Thymus (tissue), 11 donors: ENCODE measurements around the gene RAD17. TPM values are rescaled to one million over a fixed set of nuclear protein-coding genes. Genes with fewer than 3 reads are reported as not detected.
"Not testable (repeated sequence)": the region's sequence is repeated elsewhere in the genome, so short reads cannot be mapped to it uniquely, and the experiment has no call there.

Source experiments
- DNase-seq, 9 donors: peaks; one replicate each; pipeline ENCODE4 v3.0.0-alpha.2; 2013; ENCODE audit warnings: low spot score in 9 of 9, low read depth in 6 of 9, missing footprints in 1 of 9
- H3K27ac ChIP-seq, 2 donors: one replicate each; pipeline ENCODE4 v1.5.1; 2013; ENCODE audit warnings: control low read depth in 1 of 2, low read depth in 1 of 2, low read length in 1 of 2, mild to moderate bottlenecking in 1 of 2, moderate library complexity in 1 of 2
- H3K27me3 ChIP-seq, 2 donors: one replicate each; pipeline ENCODE4 v1.5.1; 2013; ENCODE audit warnings: low read length in 1 of 2; ENCODE audit not compliant: control insufficient read depth in 2 of 2, insufficient read depth in 1 of 2
- H3K36me3 ChIP-seq, 2 donors: one replicate each; pipeline ENCODE4 v1.5.1; 2013; ENCODE audit warnings: low read length in 1 of 2, mild to moderate bottlenecking in 1 of 2, moderate library complexity in 1 of 2; ENCODE audit not compliant: control insufficient read depth in 2 of 2, insufficient read depth in 2 of 2
- H3K4me1 ChIP-seq, 2 donors: one replicate each; pipeline ENCODE4 v1.5.1; 2013; ENCODE audit warnings: low read length in 2 of 2; ENCODE audit not compliant: control insufficient read depth in 2 of 2, insufficient read depth in 2 of 2
- H3K4me3 ChIP-seq, 2 donors: one replicate each; pipeline ENCODE4 v1.5.1; 2013; ENCODE audit warnings: low read length in 2 of 2, control low read depth in 1 of 2, mild to moderate bottlenecking in 1 of 2
- H3K9me3 ChIP-seq, 2 donors: one replicate each; pipeline ENCODE4 v1.5.1; 2013; ENCODE audit warnings: low read length in 1 of 2, mild to moderate bottlenecking in 1 of 2; ENCODE audit not compliant: control insufficient read depth in 2 of 2, insufficient read depth in 1 of 2
- WGBS: extraction: QIAGEN DNeasy Blood & Tissue Kit; methylation state at CpG from one replicate; pipeline ENCODE4 v1.1.7; 2013; 5-methylcytosine and 5-hydroxymethylcytosine counted together
- polyA plus RNA-seq: library from polyadenylated mRNA; stranded (reverse); fragments of 200-250 nt; gene quantifications from one replicate; pipeline ENCODE4 v1.2.3, GENCODE V29; 2013
- total RNA-seq: library from RNA; stranded (reverse); fragments of 120-200 nt; gene quantifications from one replicate; pipeline ENCODE4 v1.2.4, GENCODE V29; 2013
- donor health status: healthy.

Gene RAD17
- total and polyA plus RNA-seq, 2 donors = 23.8 to 28.3 TPM

DNA sequence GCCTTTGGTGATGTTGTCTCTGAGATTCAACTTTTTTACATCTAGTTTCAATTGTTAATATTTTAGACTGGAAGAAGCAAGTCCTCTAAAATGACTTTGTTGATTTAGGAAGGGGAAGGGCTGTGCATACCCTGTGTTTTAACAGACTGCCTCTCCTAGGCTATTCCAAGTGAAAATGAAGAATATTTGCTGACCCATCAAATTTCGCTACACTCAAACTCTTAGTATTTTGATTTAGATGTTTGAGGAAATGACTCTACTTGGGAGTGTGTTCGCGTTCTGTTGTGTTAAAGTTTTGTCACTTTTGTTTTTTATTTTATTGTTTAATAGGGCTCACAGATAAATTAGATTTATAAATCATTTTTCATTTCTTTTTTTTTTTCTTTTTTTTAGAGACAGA is 48.9 kb downstream of the RAD17 start:
- peaks cover 4 to 6% of the 10 kb centered on the region in 2 donors for H3K4me1 ChIP-seq
- no peaks in the 10 kb centered on the region for H3K9me3 ChIP-seq
- no peak overlapping the region for H3K4me3 ChIP-seq
- 97% methylated on average over 3 of the region's 3 CpGs for WGBS
- DNase-seq = no peak
- no peaks in the 10 kb centered on the region for H3K36me3 ChIP-seq
- no peak overlapping the region for H3K27ac ChIP-seq
- peaks cover 0 to 13% of the 10 kb centered on the region in 2 donors for H3K27me3 ChIP-seq

DNA sequence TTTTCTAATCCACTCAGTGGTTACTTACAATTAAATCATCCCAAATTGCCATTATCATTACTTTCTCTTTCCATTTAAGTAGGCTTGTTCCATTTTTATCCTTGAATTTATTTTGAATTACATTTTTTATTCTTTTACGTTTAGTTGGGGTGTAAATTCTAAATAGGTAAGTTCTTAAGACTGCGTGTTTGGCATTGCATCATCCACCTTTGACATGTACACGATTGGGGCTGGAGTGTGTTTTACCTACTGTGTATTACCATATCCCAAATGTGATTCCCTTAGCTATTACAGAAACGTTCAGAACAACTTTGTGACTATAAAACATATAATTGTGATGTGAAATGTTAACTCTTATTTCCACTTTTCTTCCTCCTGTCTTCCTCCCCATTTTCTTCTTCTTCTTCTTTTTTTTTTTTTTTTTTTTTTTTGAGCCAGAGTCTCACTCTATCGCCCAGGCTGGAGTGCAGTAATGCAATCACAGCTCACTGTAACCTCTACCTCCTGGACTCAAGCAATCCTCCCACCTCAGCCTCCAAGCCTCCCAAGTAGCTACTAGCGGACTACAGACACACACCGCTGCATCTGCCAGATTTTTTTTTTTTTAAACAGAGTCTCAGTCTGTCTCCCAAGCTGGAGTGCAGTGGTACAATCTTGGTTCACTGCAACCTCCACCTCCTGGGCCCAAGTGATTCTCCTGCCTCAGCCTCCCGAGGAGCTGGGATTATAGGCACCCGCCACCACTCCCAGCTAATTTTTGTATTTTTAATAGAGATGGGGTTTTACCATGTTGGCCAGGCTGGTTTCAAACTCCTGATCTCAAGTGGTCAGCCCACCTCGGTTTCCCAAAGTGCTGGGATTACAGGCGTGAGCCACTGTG is 62.0 kb downstream of the RAD17 start:
- Histone ChIP-seq H3K4me3 (no peak overlapping the region), H3K27ac (no peak overlapping the region), H3K36me3 (no peaks in the 10 kb centered on the region), H3K9me3 (no peaks in the 10 kb centered on the region), H3K4me1 (no peaks in the 10 kb centered on the region), H3K27me3 (no peaks in the 10 kb centered on the region)
- WGBS = 93% methylated on average over 11 of the region's 11 CpGs
- no peak for DNase-seq

DNA sequence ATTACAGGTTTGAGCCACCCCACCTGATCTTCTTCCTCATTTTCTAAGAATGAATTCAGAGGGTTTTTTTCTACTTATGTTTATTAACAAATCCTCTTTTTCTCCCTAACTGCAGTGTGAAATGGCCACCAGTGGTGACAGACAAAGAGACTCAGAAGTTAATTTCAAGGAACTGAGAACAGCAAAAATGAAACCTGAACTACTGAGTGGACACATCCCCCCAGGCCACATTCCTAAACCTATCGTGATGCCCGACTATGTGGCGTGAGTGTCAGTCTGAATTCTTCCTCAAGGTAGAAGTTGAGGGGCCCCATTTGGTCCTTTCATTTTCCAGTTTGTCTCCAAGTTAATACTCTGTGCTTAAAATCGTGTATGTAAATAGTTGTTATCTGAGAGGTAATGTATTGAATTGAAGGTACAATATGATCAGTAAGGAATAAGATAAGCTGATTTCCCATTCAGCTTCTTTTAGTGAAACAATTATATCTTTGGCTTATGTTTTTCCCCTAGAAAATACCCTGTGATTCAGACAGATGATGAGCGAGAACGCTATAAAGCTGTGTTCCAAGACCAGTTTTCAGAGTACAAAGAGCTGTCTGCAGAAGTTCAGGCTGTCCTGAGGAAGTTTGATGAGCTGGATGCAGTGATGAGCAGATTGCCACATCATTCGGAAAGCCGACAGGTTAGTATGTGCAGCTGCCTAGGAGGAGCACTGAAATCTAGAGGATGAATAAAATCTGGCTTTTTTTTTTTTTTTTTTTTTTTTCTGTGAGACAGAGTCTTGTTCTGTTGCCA is 63.0 kb downstream of the RAD17 start:
- Histone ChIP-seq H3K36me3 (no peaks in the 10 kb centered on the region), H3K9me3 (no peaks in the 10 kb centered on the region), H3K27ac (no peak overlapping the region), H3K4me3 (no peak overlapping the region), H3K27me3 (no peaks in the 10 kb centered on the region), H3K4me1 (no peaks in the 10 kb centered on the region)
- peak in 1 of 9 donors; percentile 18 for DNase-seq
- WGBS = 94% methylated on average over 8 of the region's 8 CpGs

DNA sequence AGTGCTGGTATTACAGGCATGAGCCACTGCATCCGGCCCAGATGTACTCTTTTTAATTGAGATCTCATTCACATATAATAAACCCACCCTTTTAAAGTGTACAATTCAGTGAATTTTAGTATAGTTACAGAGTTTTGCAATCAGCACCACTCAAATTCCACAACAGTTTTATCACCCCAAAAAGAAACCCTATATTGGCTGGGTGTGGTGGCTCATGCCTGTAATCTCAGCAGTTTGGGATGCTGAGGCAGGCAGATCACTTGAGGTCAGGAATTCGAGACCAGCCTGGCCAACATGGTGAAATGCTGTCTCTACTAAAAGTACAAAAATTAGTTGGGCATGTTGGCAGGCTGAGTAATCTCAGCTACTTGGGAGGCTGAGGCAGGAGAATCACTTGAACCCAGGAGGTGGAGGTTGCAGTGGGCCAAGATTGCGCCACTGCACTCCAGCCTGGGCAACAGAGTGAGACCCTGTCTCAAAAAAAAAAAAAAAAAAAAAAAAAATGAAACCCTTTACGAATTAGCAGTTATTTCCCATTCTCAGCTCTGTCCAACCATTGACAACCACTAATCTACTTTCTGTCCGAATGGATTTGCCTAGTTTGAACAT is 65.8 kb downstream of the RAD17 start:
- not testable (repeated sequence) for H3K9me3 ChIP-seq, H3K27ac ChIP-seq, H3K4me3 ChIP-seq, H3K27me3 ChIP-seq, DNase-seq, H3K4me1 ChIP-seq, H3K36me3 ChIP-seq
- 96% methylated on average over 5 of the region's 5 CpGs for WGBS

DNA sequence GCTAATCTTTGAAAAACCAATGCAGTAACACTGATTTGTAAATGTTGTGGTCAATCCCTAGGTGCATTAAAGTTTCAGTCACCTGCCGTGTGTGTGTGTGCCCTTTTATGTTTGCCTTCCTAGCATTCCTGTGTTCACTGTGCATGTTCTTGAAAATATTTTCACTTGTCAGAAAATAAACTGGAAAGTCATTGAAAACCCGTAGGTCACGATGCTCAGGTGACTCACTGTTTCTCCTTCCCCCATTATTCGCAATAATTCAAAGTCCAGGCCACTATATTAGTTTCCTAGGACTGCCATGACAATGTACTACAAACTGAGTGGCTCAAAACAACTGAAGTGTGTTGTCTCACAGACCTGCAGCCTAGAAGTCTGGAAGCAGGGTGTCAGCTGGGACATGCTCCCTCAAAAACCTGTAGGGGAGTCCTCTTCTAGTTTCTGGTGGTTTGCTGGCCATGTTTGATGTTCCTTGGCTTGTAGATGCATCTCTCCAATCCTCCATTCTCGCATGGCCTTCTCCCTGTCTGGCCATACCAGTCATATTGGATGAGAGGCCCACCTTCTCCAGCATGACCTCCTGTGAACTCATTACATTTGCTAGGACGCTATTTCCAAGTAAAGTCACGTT is 74.6 kb downstream of the RAD17 start:
- no peak for DNase-seq
- H3K9me3 ChIP-seq = no peaks in the 10 kb centered on the region
- no peaks in the 10 kb centered on the region for H3K27me3 ChIP-seq
- no peaks in the 10 kb centered on the region for H3K4me1 ChIP-seq
- no peak overlapping the region for H3K4me3 ChIP-seq
- H3K36me3 ChIP-seq = no peaks in the 10 kb centered on the region
- WGBS = 98% methylated on average over 7 of the region's 7 CpGs
- H3K27ac ChIP-seq = no peak overlapping the region

DNA sequence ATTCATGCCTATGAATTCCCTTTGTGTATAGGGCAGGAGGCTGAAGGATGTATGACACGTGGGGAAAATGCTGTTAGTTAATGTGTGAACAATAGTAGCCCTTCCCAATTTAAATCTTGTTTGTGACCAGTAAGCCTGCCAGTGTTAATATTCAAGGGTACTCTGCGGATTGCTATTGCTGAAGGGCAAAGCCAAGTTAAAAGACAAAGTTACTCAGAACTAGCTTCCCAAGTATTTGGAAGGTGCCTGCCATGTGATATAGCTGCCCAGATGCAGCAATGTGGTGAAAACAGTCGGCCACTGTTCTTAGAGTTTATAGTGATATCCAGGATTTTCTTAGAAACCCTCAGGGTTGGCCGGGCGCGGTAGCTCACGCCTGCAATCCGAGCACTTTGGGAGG is 79.9 kb downstream of the RAD17 start:
- Histone ChIP-seq H3K27me3 (no peaks in the 10 kb centered on the region), H3K4me3 (no peak overlapping the region), H3K4me1 (no peaks in the 10 kb centered on the region), H3K36me3 (no peaks in the 10 kb centered on the region), H3K27ac (no peak overlapping the region), H3K9me3 (no peaks in the 10 kb centered on the region)
- DNase-seq = no peak
- 97% methylated on average over 8 of the region's 8 CpGs for WGBS

DNA sequence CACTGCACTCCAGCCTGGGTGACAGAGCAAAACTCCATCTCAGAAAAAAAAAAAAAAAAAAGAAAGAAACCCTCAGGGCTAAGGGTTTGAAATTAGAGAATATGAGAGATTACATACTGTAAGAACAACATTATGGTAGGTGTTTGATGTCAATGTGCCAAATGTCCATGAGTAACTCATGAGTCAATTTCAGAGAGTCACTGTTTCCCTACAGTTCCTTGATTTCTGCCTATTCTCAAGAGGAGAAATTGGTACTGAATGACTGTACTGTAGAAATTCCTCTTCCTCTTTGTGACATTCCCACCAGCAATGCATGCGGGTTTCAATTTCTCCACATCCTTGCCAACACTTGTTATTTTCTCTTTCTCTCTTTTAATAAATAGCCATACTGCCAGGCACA is 80.5 kb downstream of the RAD17 start:
- H3K27ac ChIP-seq = no peak overlapping the region
- WGBS = 94% methylated on average over 1 of the region's 1 CpG
- no peak for DNase-seq
- H3K36me3 ChIP-seq = no peaks in the 10 kb centered on the region
- H3K27me3 ChIP-seq = no peaks in the 10 kb centered on the region
- H3K9me3 ChIP-seq = no peaks in the 10 kb centered on the region
- H3K4me3 ChIP-seq = no peak overlapping the region
- no peaks in the 10 kb centered on the region for H3K4me1 ChIP-seq

DNA sequence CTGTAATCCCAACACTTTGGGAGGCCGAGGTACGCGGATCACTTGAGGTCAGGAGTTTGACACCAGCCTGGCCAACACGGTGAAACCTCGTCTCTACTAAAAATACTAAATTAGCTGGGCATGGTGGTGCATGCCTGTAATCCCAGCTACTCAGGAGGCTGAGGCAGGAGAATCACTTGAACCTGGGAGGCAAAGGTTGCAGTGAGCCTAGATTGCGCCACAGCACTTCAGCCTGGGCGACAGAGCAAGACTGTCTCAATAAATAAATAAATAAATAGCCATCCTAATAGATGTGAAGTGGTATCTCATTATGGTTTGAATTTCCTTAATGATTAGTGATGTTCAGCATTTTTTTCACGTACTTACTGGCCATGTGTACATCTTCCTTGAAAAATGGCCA is 80.9 kb downstream of the RAD17 start:
- not testable (repeated sequence) for H3K27ac ChIP-seq, DNase-seq, H3K9me3 ChIP-seq, H3K4me1 ChIP-seq, H3K36me3 ChIP-seq, H3K4me3 ChIP-seq, H3K27me3 ChIP-seq
- WGBS = 97% methylated on average over 8 of the region's 8 CpGs
